ENCODE measurements around the gene CAMTA1. TPM values are rescaled to one million over a fixed set of nuclear protein-coding genes. Genes with fewer than 3 reads are reported as not detected.

Gene CAMTA1
- total RNA-seq, 1 donor from 2014 or later, result 268 TPM

DNA sequence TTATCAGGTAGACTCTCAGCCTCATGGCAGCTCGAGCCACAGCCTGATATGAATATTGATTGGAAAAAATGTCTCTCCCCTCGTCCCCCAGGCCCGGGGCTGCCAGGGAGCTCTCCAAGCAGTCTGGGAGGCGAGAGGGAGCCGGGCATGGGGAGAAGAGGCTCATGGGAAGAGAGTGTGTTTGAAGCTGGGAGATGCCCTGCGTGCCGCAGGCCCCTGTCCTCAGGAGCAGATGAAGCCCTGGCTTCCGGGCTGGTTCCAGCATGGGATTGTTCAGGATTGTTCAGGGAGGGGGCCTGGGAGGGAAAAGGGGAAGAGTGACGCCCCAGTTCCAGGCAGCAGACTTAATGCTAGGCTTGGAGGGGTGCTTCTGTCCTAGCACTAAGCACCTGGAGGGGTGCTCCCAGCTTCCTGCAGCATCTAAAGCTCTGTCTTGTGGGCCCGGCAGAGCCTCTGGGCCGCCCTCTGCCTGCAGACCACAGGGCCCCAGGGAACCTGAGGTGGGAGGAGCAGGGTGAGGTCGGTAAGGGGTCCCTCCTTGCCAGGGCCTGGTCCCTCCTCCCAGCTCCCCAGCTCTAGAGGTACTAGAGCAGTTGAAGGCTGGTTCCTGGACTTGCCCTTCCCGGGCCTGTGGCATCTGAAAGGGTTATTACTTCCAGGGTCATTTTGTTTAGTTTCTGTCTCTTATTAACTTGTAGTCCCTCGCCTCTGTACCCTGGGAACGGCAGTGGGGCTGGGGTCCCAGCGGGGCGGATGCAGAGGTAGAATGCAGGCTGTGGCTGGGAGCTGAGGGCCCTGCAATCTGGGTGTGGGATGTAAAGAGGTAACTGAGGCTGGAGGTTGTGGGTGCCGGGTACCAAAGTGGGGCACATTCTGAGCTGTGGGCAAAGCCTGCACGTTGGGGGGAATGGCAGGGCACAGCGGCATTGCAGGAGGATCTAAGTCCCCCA, 651.1 kb downstream of the CAMTA1 start:
- H3K27me3 ChIP-seq, result no peaks in the 10 kb centered on the region
- DNase-seq (ENCODE audit: low spot score), result no peak
- no peaks in the 10 kb centered on the region for H3K79me2 ChIP-seq (ENCODE audit: low read depth)
- no peaks in the 10 kb centered on the region for H4K20me1 ChIP-seq (ENCODE audit: low read depth)
- TF ChIP-seq EZH2phosphoT487 (IDR thresholded peaks at IDR 0.05) (no peak), EZH2 (IDR thresholded peaks at IDR 0.05) (no peak)
- TF ChIP-seq, protein P1, sequence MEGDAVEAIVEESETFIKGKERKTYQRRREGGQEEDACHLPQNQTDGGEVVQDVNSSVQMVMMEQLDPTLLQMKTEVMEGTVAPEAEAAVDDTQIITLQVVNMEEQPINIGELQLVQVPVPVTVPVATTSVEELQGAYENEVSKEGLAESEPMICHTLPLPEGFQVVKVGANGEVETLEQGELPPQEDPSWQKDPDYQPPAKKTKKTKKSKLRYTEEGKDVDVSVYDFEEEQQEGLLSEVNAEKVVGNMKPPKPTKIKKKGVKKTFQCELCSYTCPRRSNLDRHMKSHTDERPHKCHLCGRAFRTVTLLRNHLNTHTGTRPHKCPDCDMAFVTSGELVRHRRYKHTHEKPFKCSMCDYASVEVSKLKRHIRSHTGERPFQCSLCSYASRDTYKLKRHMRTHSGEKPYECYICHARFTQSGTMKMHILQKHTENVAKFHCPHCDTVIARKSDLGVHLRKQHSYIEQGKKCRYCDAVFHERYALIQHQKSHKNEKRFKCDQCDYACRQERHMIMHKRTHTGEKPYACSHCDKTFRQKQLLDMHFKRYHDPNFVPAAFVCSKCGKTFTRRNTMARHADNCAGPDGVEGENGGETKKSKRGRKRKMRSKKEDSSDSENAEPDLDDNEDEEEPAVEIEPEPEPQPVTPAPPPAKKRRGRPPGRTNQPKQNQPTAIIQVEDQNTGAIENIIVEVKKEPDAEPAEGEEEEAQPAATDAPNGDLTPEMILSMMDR (IDR thresholded peaks at IDR 0.05), result no peak
- Mint-ChIP-seq H3K27me3 (ENCODE audit: insufficient read depth, low read depth) (peaks cover 3% of the 10 kb centered on the region), H3K4me1 (peaks cover 8% of the 10 kb centered on the region), H3K36me3 (no peaks in the 10 kb centered on the region), H3K9me3 (no peaks in the 10 kb centered on the region), H3K4me3 (peak overlapping the region; percentile 31), H3K27ac (peak overlapping the region; percentile 4)
- no peak overlapping the region for H3K4me2 ChIP-seq
- H3K4me3 ChIP-seq, result no peak overlapping the region
- no peaks in the 10 kb centered on the region for H3K36me3 ChIP-seq
- H3K27ac ChIP-seq, result no peak overlapping the region
- no peak overlapping the region for H2AFZ ChIP-seq (replicated peaks)
- peaks cover 7% of the 10 kb centered on the region for H3K4me1 ChIP-seq
- no peaks in the 10 kb centered on the region for H3K9me3 ChIP-seq (ENCODE audit: low read depth)
- no peak overlapping the region for H3K9ac ChIP-seq
- H3F3A ChIP-seq (ENCODE audit: low read depth), result no peaks in the 10 kb centered on the region

DNA sequence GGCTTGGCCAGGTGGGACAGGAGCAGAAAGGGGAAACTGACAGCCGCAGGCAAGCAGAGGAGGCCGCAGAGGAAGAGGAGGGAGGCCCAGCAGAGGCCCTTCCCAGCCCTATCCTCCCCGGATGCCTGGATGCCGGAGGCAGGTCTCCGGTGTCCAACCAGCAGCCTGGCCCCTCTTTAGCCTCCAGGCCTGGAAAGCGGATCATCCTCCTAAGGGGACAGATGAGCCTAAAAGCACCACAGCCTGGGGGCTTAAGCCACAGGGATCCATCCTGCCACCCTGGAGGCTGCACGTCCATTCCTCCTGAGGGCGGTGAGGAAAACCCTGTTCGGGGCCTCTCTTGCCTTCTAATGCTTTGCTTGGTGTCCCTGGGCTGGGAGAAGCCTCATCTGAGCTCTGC, 651.8 kb downstream of the CAMTA1 start:
- Histone ChIP-seq H3K9me3 (ENCODE audit: low read depth) (no peaks in the 10 kb centered on the region), H4K20me1 (ENCODE audit: low read depth) (no peaks in the 10 kb centered on the region), H3K27ac (no peak overlapping the region), H3K4me2 (no peak overlapping the region), H3K79me2 (ENCODE audit: low read depth) (no peaks in the 10 kb centered on the region), H3K4me1 (peaks cover 7% of the 10 kb centered on the region), H3K36me3 (no peaks in the 10 kb centered on the region), H3K9ac (no peak overlapping the region), H3F3A (ENCODE audit: low read depth) (no peaks in the 10 kb centered on the region), H2AFZ (replicated peaks) (no peak overlapping the region), H3K27me3 (no peaks in the 10 kb centered on the region), H3K4me3 (no peak overlapping the region)
- peaks cover 3% of the 10 kb centered on the region for H3K27me3 Mint-ChIP-seq (ENCODE audit: insufficient read depth, low read depth)
- H3K9me3 Mint-ChIP-seq, result no peaks in the 10 kb centered on the region
- H3K36me3 Mint-ChIP-seq, result no peaks in the 10 kb centered on the region
- no peak for DNase-seq (ENCODE audit: low spot score)
- H3K4me3 Mint-ChIP-seq, result no peak overlapping the region
- TF ChIP-seq EZH2 (IDR thresholded peaks at IDR 0.05) (no peak), EZH2phosphoT487 (IDR thresholded peaks at IDR 0.05) (no peak)
- TF ChIP-seq, protein P1 (IDR thresholded peaks at IDR 0.05), result no peak
- peak overlapping the region; percentile 96 for H3K27ac Mint-ChIP-seq
- H3K4me1 Mint-ChIP-seq, result peaks cover 12% of the 10 kb centered on the region

DNA sequence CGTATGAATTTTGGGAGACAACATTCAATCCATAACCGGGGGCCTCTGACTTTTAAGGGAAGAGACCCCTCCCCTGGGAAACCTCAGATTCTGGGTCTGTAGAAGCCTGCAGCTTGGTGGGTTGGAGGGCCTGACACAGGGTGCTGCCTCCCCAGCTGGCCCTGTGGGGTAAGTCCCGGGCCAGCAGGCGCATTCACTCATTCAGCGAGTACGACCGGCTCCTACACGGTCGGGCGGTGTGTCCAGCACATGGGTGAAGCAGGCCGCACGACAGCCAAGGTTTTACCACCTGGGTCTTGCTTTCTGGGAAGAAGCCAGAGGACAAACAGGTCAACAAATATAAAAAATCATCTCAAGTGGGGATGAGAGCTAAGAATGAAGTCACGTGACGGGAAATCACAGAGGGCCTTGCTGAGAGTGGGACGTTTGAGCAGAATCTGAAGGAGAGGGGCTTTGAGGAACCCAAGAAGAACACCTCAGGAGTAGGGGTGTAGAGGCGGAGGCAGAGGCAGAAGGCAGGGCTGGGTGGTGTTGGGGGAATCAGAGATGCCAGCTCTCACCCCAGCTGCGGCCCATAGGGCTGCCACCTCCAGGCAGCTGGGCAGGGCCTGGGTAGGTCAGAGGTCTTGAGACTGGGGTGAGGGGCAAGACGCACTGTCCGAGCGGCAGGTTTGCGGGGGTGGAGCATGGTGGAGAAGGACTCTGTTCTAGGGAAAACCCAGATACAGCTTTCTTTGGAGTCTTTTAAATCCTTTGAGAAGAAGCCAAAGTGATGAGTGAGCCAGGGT, 652.5 kb downstream of the CAMTA1 start:
- H2AFZ ChIP-seq (replicated peaks), result no peak overlapping the region
- TF ChIP-seq EZH2phosphoT487 (IDR thresholded peaks at IDR 0.05), result no peak
- no peak for TF ChIP-seq EZH2 (IDR thresholded peaks at IDR 0.05)
- TF ChIP-seq, protein P1 (IDR thresholded peaks at IDR 0.05), result no peak
- H3K27ac Mint-ChIP-seq, result peak overlapping the region; percentile 96

More for the DNA sequence above, 652.5 kb downstream of the CAMTA1 start:
- Histone ChIP-seq H3K36me3 (no peaks in the 10 kb centered on the region), H4K20me1 (ENCODE audit: low read depth) (no peaks in the 10 kb centered on the region), H3F3A (ENCODE audit: low read depth) (no peaks in the 10 kb centered on the region), H3K4me3 (no peak overlapping the region), H3K79me2 (ENCODE audit: low read depth) (no peaks in the 10 kb centered on the region), H3K4me2 (no peak overlapping the region), H3K9ac (no peak overlapping the region), H3K27me3 (no peaks in the 10 kb centered on the region), H3K4me1 (peaks cover 2% of the 10 kb centered on the region), H3K9me3 (ENCODE audit: low read depth) (no peaks in the 10 kb centered on the region), H3K27ac (no peak overlapping the region)
- H3K27me3 Mint-ChIP-seq (ENCODE audit: insufficient read depth, low read depth), result peaks cover 3% of the 10 kb centered on the region
- no peak overlapping the region for H3K4me3 Mint-ChIP-seq
- no peak for DNase-seq (ENCODE audit: low spot score)
- no peaks in the 10 kb centered on the region for H3K36me3 Mint-ChIP-seq
- no peaks in the 10 kb centered on the region for H3K9me3 Mint-ChIP-seq
- H3K4me1 Mint-ChIP-seq, result peaks cover 16% of the 10 kb centered on the region

Measured in neural progenitor cell (in vitro differentiated cells).